Hypothalamus (tissue), 51 donors: ENCODE data around the gene THAP4.
A peak's percentile ranks its signal among the peaks of the same experiment; 100 is the strongest.

Experiments
- DNase-seq, 51 donors: peaks; one replicate each; lab custom pipeline; 2025; lab: John Stamatoyannopoulos, UW

THAP4 gene

GRCh38 chr2:241553512-241553830 is 83.5 kb downstream of the THAP4 start:
- DNase-seq, result no peak

DNA sequence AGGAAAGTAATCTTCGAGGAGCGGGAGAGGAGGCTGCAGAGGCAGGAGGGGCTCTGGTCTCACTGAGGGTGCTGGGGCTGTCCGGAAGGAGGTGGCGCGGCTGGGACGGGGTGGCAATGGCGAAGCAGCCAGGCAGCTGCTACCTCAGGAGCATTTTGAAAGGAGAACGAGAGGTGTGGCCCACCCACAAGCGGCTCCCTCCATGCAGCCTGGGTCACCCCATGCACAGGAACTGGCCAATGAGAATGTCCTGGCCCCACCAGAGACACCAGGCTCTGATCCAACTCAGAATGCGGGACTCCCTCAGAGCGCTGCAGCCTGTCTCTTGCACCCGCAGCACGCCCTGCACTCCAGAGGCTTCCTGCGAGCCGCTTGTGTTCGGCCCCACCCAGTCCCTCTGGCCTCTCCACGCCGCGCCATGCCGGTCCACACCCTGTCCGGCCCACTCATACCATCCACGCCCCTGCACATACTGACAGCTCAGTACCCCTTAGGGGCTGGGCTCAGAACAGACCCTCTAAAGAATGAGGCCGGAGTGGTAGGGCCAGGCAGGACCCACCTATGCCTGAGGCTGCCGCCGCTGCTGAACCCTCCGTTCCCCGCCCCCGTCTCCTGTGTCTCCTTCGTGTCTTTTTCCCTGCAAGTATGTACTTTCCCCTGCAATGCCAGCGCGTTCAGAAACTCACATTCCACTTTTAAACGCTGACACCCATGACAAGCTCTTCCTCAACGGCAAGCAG is 84.8 kb downstream of the THAP4 start:
- no peak for DNase-seq

- no peak for DNase-seq
These were observed 85.4 kb downstream of the THAP4 start for GRCh38 chr2:241551599-241551997.

- no peak for DNase-seq
These were observed 86.1 kb downstream of the THAP4 start for GRCh38 chr2:241550616-241551580.

DNA sequence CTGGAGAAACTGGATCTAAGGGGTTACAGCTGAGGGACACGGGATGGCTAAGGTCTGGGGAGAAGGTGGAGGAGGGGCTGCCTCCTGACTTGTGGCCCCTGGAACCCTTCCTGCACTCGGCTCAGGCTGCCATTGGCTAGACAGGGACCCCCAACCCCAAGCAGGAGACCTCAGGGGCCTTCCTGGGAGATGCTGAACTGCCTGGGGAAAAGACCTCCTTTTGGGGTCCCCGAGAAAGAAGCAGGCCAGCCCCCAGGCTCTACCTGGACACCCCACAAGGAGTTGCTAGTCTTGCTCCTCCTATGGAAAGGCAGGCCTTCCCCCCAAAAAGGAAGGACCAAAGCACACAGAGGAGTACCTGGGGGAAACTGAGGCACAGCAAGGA is 88.5 kb downstream of the THAP4 start:
- no peak for DNase-seq

- DNase-seq, result no peak
These were observed 89.0 kb downstream of the THAP4 start for GRCh38 chr2:241547781-241548450.

- DNase-seq, result peak in 5 of 51 donors; percentile 8 to 16 (median 12)
These were observed 90.0 kb downstream of the THAP4 start for GRCh38 chr2:241546771-241547498.

GRCh38 chr2:241545523-241546473 is 91.2 kb downstream of the THAP4 start:
- DNase-seq, result no peak

- DNase-seq, result no peak
These were observed 91.9 kb downstream of the THAP4 start for GRCh38 chr2:241545106-241545505.

DNA sequence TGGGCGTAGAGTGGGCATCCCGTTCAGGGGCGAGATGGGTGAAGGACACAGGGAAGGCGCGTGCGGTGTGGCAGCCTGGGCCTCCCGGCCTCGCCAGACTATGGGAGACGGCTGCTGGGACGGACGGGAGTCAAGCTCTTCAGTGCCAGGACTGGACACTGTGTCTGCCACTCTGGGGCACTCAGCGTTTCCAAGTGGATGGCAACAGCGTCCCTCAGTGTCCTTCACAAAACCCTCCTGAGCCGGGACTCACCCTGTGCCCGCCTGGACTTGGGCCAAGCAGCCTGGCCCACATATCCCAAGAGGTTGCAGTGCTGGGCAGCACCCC is 94.7 kb downstream of the THAP4 start:
- DNase-seq, result peak in 6 of 51 donors; percentile 18 to 36 (median 26)

DNA sequence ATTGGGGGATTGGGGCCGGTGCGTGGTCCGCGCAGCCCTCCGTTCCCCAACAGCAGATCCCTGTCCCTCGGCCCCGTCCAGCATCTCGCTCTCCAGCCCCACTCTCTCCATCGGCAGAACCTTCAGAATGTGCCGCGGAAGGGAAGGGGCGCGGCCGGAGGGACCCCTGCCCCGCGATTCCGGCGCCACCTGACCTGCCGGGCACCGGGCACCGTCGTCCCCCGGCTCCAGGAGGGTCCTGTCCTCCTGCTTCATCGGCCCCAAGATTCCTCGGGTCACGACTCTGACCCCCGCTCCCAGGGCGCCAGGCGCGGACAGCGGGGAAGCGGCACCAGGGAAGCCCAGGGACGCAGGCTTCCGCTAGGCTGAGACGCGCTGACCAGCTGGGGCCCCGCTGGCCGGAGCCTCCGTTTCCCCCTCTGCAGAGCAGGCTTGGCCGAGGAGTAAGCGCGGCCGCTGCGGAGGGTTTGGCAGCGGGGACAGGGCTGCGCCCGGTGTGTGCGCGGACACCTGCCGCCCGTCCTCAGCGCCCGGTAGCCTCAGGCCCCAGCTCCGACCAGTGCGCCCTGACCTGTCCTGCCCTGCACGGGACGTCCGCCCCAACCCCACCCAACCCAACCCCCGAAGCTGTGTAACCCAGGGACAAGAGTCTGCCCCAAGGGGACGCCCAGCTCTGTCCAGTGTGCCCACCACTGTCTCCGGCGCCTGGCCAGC is 95.2 kb downstream of the THAP4 start:
- DNase-seq, result no peak

- DNase-seq, result peak in 30 of 51 donors; percentile 17 to 79 (median 40)
These were observed 96.0 kb downstream of the THAP4 start for GRCh38 chr2:241540771-241541561.

DNA sequence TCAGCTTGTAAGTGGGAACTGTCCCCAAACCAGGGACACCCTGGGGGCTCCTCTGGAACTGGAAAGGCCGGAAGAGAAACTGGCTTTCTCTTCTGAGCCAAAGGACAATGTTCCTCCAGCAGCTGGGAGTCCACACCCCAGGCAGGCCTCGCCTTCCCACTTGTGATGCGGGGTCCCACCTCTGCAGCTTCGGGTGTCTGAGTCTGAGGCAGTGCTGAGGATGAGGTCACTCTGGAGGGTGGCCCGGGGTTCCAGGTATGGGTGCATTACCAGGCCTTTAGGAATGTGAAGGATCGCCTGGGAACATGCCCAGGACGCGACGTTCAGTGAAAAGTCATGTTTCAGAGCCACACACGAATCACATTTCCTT is 96.6 kb downstream of the THAP4 start:
- DNase-seq, result peak in 1 of 51 donors; percentile 7

DNA sequence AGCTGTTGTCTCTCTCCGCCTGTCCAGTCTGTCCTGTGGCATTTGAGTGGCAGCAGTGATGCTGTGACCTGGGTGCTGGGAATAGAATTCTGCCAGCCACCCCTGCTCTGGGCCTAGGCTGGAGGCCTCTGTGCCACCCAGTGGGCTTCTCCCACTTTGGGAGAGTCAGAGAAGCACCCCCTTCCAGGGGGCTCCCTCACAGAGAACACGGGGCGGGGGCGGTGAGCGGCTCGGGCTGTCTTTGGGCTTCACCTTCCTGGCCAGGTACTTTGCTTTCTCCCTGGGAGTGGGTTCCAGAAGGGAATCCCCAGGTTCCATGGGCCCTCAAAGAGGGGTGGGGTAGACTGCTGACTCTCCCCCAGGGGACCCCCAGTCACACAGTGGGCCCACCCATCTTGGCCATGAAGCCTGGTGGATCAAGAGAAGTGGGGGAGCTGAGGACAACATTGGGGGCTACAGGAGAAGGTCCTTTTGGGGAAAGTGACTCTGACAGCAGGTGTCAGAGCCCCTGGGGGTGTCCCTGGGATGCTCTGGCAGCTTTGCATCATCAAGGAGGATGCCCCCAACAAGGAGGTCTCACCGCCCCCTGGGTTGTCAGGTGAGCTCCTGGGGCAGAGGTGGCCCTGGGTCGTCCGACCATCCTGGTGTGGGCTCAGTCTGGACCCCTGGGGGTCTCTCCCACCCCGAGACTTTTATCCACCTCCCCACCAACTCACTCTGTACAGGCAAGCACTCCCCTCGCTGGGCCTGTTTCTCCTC is 97.2 kb downstream of the THAP4 start:
- DNase-seq, result no peak

GRCh38 chr2:241538838-241539615 is 97.9 kb downstream of the THAP4 start:
- no peak for DNase-seq

DNA sequence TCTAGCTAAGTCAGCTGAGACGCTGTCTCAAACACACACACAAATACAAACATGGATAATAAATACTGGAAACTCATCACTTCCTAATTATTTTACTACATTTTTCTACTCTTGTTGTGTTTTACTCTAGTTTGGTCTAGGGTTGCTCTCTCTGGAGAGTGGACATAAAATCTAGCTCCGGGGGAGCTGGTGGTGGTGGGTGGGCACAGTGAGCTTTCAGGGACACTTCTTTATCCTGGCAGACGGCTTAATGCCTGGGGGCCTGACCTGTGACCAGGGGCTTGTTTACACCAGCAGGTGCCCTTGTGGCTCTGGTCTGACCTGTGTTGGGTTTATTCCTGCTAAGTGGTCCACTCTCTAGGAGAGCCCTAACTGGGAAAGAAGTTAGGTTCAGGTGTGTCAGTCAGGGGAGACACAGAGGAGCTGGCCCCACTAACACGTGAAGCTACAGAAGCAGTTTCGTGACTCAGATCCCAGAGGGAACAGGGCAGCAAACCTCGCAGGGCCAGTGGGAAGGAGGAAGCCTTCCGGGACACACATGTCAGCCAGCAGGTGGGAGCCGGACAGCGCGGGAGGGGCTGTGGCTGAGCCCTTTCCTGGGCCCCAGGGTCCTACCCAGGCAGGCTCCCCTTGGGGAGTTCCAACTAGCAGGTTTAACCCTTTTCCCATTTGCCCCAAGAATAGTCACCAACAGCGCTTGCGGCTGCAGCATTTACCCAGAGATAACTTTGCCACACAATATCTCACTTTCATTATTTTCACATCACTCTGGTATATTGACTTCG is 100.9 kb downstream of the THAP4 start:
- no peak for DNase-seq
